SK-N-SH (cell line): ENCODE results near the gene TTLL12. TPM values are rescaled to one million over a fixed set of nuclear protein-coding genes. Genes with fewer than 3 reads are reported as not detected.

Experiments used
- CTCF ChIA-PET: fragments of 300-600, 350-600 bp; formaldehyde crosslinking; extraction: SDS; loops from one replicate; lab custom pipeline; 2021; lab: Yijun Ruan, JAX
- POLR2A ChIA-PET: fragments of 350-600 bp; sonication (Branson Sonifier 250); formaldehyde crosslinking; extraction: SDS; loops from one replicate; lab custom pipeline; 2020; ENCODE audit warnings: antibody characterized with exemption, inconsistent platforms; lab: Yijun Ruan, JAX
- DNase-seq: peaks from one replicate; pipeline ENCODE4 v3.0.0; 2012
- H2AFZ ChIP-seq: fragments of 200-600 bp; sonication (generic); 2 replicates; pipeline ENCODE4 v1.8.1; 2016; ENCODE audit warnings: antibody characterized with exemption, mild to moderate bottlenecking, low read depth
- H3F3A ChIP-seq: fragments of 200-600 bp; sonication (generic); replicated peaks from 2 replicates; pipeline ENCODE3; 2016; ENCODE audit warnings: antibody characterized with exemption, mild to moderate bottlenecking; ENCODE audit not compliant: insufficient read depth
- H3K27ac ChIP-seq, 2 experiments: fragments of 200-500 bp in 1 of 2; fragments of 200-600 bp in 1 of 2; sonication (Bioruptor generic) in 1 of 2; sonication (generic), shearing (Covaris generic) in 1 of 2; 2 replicates each; pipeline versions ENCODE4 v1.5.1 to v1.6.1; 2014 to 2016; ENCODE audit warnings: low read depth in 2 of 2, inconsistent platforms in 1 of 2, low read length in 1 of 2, mild to moderate bottlenecking in 1 of 2, mixed read lengths in 1 of 2
- H3K27me3 ChIP-seq: fragments of 200-600 bp; sonication (generic), shearing (Covaris generic); 2 replicates; pipeline ENCODE4 v1.6.1; 2016; ENCODE audit warnings: mixed run types; ENCODE audit not compliant: insufficient read depth
- H3K36me3 ChIP-seq, 2 experiments: fragments of 200-500 bp in 1 of 2; fragments of 200-600 bp in 1 of 2; sonication (Bioruptor generic) in 1 of 2; sonication (generic) in 1 of 2; replicated peaks in 1 of 2; 2 replicates each; pipeline versions ENCODE3 to v1.5.1; 2014 to 2016; ENCODE audit warnings: low read length in 1 of 2, mild to moderate bottlenecking in 1 of 2; ENCODE audit not compliant: insufficient read depth in 2 of 2, control insufficient read depth in 1 of 2
- H3K4me1 ChIP-seq, 2 experiments: fragments of 200-500 bp in 1 of 2; fragments of 200-600 bp in 1 of 2; sonication (Bioruptor generic) in 1 of 2; sonication (generic), shearing (Covaris generic) in 1 of 2; 2 replicates each; pipeline versions ENCODE4 v1.5.1 to v1.6.1; 2014 to 2016; ENCODE audit warnings: low read depth in 1 of 2, low read length in 1 of 2, mixed run types in 1 of 2; ENCODE audit not compliant: insufficient read depth in 2 of 2, control insufficient read depth in 1 of 2
- H3K4me2 ChIP-seq: fragments of 200-600 bp; sonication (generic), shearing (Covaris generic); 2 replicates; pipeline ENCODE4 v1.6.1; 2017; ENCODE audit warnings: mixed run types
- H3K4me3 ChIP-seq, 2 experiments: fragments of 200-500 bp in 1 of 2; fragments of 200-600 bp in 1 of 2; sonication (Bioruptor generic) in 1 of 2; sonication (generic), shearing (Covaris generic) in 1 of 2; 2 replicates each; pipeline versions ENCODE4 v1.5.1 to v1.8.1; 2014 to 2016; ENCODE audit warnings: low read depth in 2 of 2, inconsistent platforms in 1 of 2, low read length in 1 of 2, mild to moderate bottlenecking in 1 of 2, mixed read lengths in 1 of 2, moderate library complexity in 1 of 2
- H3K79me2 ChIP-seq: fragments of 200-600 bp; sonication (generic); 2 replicates; pipeline ENCODE4 v1.8.1; 2017; ENCODE audit warnings: mild to moderate bottlenecking; ENCODE audit not compliant: insufficient read depth
- H3K9ac ChIP-seq: fragments of 200-600 bp; sonication (generic); 2 replicates; pipeline ENCODE4 v1.6.1; 2017; ENCODE audit warnings: mixed run types
- H3K9me2 ChIP-seq: fragments of 200-600 bp; sonication (generic); 2 replicates; pipeline ENCODE4 v1.6.1; 2017; ENCODE audit warnings: mixed run types
- H3K9me3 ChIP-seq: fragments of 200-600 bp; sonication (generic); 2 replicates; pipeline ENCODE4 v1.6.1; 2017; ENCODE audit warnings: mixed run types, mild to moderate bottlenecking, moderate library complexity
- H4K20me1 ChIP-seq: fragments of 200-600 bp; sonication (generic); 2 replicates; pipeline ENCODE4 v1.6.1; 2017; ENCODE audit warnings: mild to moderate bottlenecking, mixed run types; ENCODE audit not compliant: insufficient read depth
- FOXJ3 ChIP-seq: sonication (generic); formaldehyde crosslinking; IDR thresholded peaks from 2 replicates; pipeline ENCODE4 v1.5.1; 2020; ENCODE audit warnings: mild to moderate bottlenecking, missing genetic modification reagents
- GABPA ChIP-seq: IDR thresholded peaks from 2 replicates; pipeline ENCODE4 v1.4.0; 2012; ENCODE audit warnings: low read depth, mild to moderate bottlenecking
- GATA2 ChIP-seq: sonication (generic); formaldehyde crosslinking; IDR thresholded peaks from 2 replicates; pipeline ENCODE4 v1.5.0; 2020; ENCODE audit warnings: mild to moderate bottlenecking, missing genetic modification reagents
- JUND ChIP-seq: IDR thresholded peaks from 2 replicates; pipeline ENCODE4 v1.4.0; 2012
- MEF2A ChIP-seq: IDR thresholded peaks from 2 replicates; pipeline ENCODE4 v1.4.0; 2012; ENCODE audit warnings: low read depth, borderline replicate concordance
- NRF1 ChIP-seq: IDR thresholded peaks from 2 replicates; pipeline ENCODE4 v1.6.1; 2012; ENCODE audit warnings: low read depth, mild to moderate bottlenecking, low read length
- POLR2AphosphoS5 ChIP-seq: IDR thresholded peaks from 2 replicates; pipeline ENCODE4 v1.6.1; 2012; ENCODE audit warnings: low read depth, low read length
- RAD21 ChIP-seq: IDR thresholded peaks from 2 replicates; pipeline ENCODE4 v1.6.1; 2012; ENCODE audit warnings: mild to moderate bottlenecking, low read length
- RCOR1 ChIP-seq: fragments of 150-350 bp; IDR thresholded peaks from 2 replicates; pipeline ENCODE4 v1.6.1; 2017; ENCODE audit warnings: antibody characterized with exemption, low read length
- RFX5 ChIP-seq: IDR thresholded peaks from 2 replicates; pipeline ENCODE4 v1.6.1; 2012; ENCODE audit warnings: mild to moderate bottlenecking, improper control_type of control experiment, low read length
- RXRA ChIP-seq: IDR thresholded peaks from 2 replicates; pipeline ENCODE4 v1.4.0; 2012; ENCODE audit warnings: low read depth, mild to moderate bottlenecking, borderline replicate concordance
- TAF1 ChIP-seq: IDR thresholded peaks from 2 replicates; pipeline ENCODE4 v1.6.1; 2012; ENCODE audit warnings: low read depth, mild to moderate bottlenecking, low read length, moderate library complexity, borderline replicate concordance
- TCF12 ChIP-seq: IDR thresholded peaks from 2 replicates; pipeline ENCODE4 v1.4.0; 2012
- TEAD4 ChIP-seq: IDR thresholded peaks from 2 replicates; pipeline ENCODE4 v1.4.0; 2012; ENCODE audit warnings: mild to moderate bottlenecking, borderline replicate concordance; ENCODE audit not compliant: insufficient read depth
- WGBS: methylation state at CpG from one replicate; pipeline ENCODE4 v1.1.6; 2017; ENCODE audit warnings: low lambda C conversion rate; 5-methylcytosine and 5-hydroxymethylcytosine counted together
- polyA plus RNA-seq, 3 experiments: library from polyadenylated mRNA; depleted of rRNA; stranded (reverse); fragments of >200 nt; gene quantifications; 2 replicates each; pipeline ENCODE4 v1.2.3, GENCODE V29; 2012
- TF ChIP-seq, protein P1 (sequence below): IDR thresholded peaks from 2 replicates; pipeline ENCODE4 v1.4.0; 2012; ENCODE audit warnings: low read depth, borderline replicate concordance
- TF ChIP-seq, protein P2 (sequence below): fragments of 150-350 bp; IDR thresholded peaks from 2 replicates; pipeline ENCODE4 v1.6.1; 2017; ENCODE audit warnings: antibody characterized with exemption, low read length, low read depth, borderline replicate concordance
- TF ChIP-seq, protein P3 (sequence below): IDR thresholded peaks from 2 replicates; pipeline ENCODE4 v1.4.0; 2012; ENCODE audit warnings: low read depth, borderline replicate concordance

TTLL12 gene
- polyA plus RNA-seq, 1 of the 3 experiments (the other 2 are of a cell fraction): 11.5 TPM

GRCh38 chr22:43209523-43209890 is 22.6 kb upstream of the TTLL12 start:
- no peak overlapping the region for H3K27ac ChIP-seq
- H3F3A ChIP-seq: no peaks in the 10 kb centered on the region
- no peak overlapping the region for H3K9ac ChIP-seq
- ChIA-PET CTCF (no interaction called here), POLR2A (no interaction called here)
- no peaks in the 10 kb centered on the region for H3K9me2 ChIP-seq
- H4K20me1 ChIP-seq: no peaks in the 10 kb centered on the region
- no peak for TF ChIP-seq NRF1
- no peak for TF ChIP-seq GATA2 (CRISPR knock-in tag)
- no peak for TF ChIP-seq TCF12
- no peak for TF ChIP-seq JUND
- no peak for TF ChIP-seq FOXJ3 (CRISPR knock-in tag)
- TF ChIP-seq, protein P1, sequence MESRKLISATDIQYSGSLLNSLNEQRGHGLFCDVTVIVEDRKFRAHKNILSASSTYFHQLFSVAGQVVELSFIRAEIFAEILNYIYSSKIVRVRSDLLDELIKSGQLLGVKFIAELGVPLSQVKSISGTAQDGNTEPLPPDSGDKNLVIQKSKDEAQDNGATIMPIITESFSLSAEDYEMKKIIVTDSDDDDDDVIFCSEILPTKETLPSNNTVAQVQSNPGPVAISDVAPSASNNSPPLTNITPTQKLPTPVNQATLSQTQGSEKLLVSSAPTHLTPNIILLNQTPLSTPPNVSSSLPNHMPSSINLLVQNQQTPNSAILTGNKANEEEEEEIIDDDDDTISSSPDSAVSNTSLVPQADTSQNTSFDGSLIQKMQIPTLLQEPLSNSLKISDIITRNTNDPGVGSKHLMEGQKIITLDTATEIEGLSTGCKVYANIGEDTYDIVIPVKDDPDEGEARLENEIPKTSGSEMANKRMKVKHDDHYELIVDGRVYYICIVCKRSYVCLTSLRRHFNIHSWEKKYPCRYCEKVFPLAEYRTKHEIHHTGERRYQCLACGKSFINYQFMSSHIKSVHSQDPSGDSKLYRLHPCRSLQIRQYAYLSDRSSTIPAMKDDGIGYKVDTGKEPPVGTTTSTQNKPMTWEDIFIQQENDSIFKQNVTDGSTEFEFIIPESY: no peak
- TF ChIP-seq GABPA: no peak
- TF ChIP-seq RFX5: no peak
- TF ChIP-seq RAD21: no peak
- TF ChIP-seq, protein P2, sequence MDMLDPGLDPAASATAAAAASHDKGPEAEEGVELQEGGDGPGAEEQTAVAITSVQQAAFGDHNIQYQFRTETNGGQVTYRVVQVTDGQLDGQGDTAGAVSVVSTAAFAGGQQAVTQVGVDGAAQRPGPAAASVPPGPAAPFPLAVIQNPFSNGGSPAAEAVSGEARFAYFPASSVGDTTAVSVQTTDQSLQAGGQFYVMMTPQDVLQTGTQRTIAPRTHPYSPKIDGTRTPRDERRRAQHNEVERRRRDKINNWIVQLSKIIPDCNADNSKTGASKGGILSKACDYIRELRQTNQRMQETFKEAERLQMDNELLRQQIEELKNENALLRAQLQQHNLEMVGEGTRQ: no peak
- TF ChIP-seq TEAD4: no peak
- TF ChIP-seq, protein P3, sequence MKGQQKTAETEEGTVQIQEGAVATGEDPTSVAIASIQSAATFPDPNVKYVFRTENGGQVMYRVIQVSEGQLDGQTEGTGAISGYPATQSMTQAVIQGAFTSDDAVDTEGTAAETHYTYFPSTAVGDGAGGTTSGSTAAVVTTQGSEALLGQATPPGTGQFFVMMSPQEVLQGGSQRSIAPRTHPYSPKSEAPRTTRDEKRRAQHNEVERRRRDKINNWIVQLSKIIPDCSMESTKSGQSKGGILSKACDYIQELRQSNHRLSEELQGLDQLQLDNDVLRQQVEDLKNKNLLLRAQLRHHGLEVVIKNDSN: no peak
- no peak for TF ChIP-seq TAF1
- TF ChIP-seq RCOR1: no peak
- TF ChIP-seq POLR2AphosphoS5: no peak
- TF ChIP-seq RXRA: no peak
- no peak for TF ChIP-seq MEF2A
- no peaks in the 10 kb centered on the region for H3K4me1 ChIP-seq
- DNase-seq: no peak
- WGBS: 49% methylated on average over 6 of the region's 15 CpGs
- no peak overlapping the region for H3K4me3 ChIP-seq
- H3K27me3 ChIP-seq: no peaks in the 10 kb centered on the region
- no peak overlapping the region for H2AFZ ChIP-seq
- H3K9me3 ChIP-seq: no peaks in the 10 kb centered on the region
- H3K79me2 ChIP-seq: no peaks in the 10 kb centered on the region
- H3K4me2 ChIP-seq: no peak overlapping the region
- no peaks in the 10 kb centered on the region for H3K36me3 ChIP-seq
